Bronchial epithelial cell (primary cell): ENCODE measurements around the gene AFDN. TPM values are rescaled to one million over a fixed set of nuclear protein-coding genes. Genes with fewer than 3 reads are reported as not detected.
A peak's percentile ranks its signal among the peaks of the same experiment; 100 is the strongest.

ENCODE experiments used
- DNase-seq: peaks from one replicate; pipeline ENCODE4 v3.0.0-alpha.2; 2010; ENCODE audit warnings: low read depth
- FAIRE-seq: peaks from 2 replicates; lab custom pipeline; 2011; peaks lifted over from hg19 to GRCh38; lab: Jason Lieb, UNC
- H3K27me3 ChIP-seq: 2 replicates; pipeline ENCODE4 v1.5.1; 2011; ENCODE audit warnings: low read length; ENCODE audit not compliant: control insufficient read depth, insufficient read depth
- H3K36me3 ChIP-seq: 2 replicates; pipeline ENCODE4 v1.5.1; 2011; ENCODE audit warnings: low read length; ENCODE audit not compliant: control insufficient read depth, insufficient read depth
- H3K4me3 ChIP-seq: 2 replicates; pipeline ENCODE4 v1.5.1; 2011; ENCODE audit warnings: mild to moderate bottlenecking, low read depth, low read length, control low read depth
- total RNA-seq: library from RNA; depleted of rRNA; stranded (reverse); fragments of >200 nt; gene quantifications from 2 replicates; pipeline ENCODE4 v1.2.1, GENCODE V29; 2014
- TF ChIP-seq, protein P1 (sequence below): IDR thresholded peaks from 2 replicates; pipeline ENCODE4 v1.5.1; 2011; ENCODE audit warnings: mild to moderate bottlenecking, moderate library complexity, low read length, control low read depth, inconsistent platforms; ENCODE audit not compliant: insufficient read depth, severe bottlenecking

Gene AFDN
- total RNA-seq, 1 donor from 2014 or later = 146 TPM

DNA sequence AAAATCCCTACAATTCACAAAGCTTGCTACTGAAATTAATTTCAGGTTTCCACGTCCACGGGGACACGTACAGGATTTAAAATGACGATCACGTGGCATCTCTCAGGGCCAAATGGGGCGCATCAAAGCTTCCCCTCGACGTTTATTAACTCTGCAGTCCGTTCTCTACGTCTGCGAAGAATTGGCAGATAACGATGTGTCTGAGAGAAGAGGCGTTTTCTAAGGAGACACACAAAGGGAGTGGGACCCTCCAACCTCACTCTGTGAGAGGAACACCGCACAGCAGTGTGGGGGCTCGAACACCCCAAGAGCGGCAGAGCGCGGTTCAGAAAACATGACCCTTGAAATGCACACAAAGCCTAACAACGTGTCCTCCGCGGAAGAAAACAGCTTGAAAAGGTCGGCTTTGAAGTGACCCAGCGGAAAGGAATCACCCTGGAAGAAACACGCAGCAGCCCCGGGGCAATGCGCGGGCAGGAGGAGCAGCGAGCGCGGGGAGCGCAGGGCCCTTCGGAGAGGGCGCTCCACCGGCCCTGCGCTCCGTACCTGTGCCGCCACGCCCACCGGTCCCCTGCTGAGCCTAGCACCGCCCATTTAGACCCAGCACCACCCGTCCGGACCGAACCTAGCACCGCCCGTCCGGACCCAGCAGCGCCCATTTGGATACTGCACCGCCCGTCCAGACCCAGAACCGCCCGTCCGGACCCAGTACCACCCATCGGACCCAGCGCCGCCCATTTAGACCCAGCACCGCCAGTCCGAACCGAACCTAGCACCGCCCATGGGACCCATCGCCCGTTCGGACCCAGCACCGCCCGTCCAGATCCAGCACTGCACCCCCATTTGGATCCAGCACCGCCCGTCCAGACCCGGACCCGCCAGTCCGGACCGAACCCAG, 1.1 kb upstream of the AFDN start:
- FAIRE-seq = no peak
- DNase-seq = no peak
- Histone ChIP-seq H3K4me3 (peak overlapping the region; percentile 98), H3K36me3 (no peaks in the 10 kb centered on the region), H3K27me3 (no peaks in the 10 kb centered on the region)
- TF ChIP-seq, protein P1, sequence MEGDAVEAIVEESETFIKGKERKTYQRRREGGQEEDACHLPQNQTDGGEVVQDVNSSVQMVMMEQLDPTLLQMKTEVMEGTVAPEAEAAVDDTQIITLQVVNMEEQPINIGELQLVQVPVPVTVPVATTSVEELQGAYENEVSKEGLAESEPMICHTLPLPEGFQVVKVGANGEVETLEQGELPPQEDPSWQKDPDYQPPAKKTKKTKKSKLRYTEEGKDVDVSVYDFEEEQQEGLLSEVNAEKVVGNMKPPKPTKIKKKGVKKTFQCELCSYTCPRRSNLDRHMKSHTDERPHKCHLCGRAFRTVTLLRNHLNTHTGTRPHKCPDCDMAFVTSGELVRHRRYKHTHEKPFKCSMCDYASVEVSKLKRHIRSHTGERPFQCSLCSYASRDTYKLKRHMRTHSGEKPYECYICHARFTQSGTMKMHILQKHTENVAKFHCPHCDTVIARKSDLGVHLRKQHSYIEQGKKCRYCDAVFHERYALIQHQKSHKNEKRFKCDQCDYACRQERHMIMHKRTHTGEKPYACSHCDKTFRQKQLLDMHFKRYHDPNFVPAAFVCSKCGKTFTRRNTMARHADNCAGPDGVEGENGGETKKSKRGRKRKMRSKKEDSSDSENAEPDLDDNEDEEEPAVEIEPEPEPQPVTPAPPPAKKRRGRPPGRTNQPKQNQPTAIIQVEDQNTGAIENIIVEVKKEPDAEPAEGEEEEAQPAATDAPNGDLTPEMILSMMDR = peak; percentile 23

DNA sequence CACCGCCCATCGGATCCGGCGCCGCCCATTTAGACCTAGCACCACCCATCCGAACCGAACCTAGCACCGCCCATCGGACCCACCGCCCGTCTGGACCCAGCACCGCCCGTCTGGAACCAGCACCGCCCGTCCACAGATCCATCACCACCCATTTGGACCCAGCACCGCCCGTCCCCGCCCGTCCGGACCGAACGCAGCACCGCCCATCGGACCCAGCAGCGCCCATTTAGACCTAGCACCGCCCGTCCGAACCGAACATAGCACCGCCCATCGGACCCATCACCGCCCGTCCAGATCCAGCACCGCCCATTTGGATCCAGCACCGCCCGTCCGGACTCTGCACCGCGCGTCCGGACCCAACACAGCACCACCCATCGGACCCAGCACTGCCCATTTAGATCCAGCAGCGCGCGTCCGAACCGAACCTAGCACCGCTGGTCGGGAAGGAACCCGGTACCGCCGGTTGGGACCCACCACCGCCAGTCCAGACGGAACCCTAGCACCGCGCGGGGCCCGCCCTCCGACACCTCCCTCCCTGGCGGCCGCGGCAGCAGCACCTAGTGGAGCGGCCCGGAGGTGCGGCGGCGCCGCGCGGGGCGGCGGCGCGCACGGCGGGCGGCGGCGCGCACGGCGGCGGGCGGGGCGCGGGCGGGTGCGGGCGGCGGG, 348 bp upstream of the AFDN start:
- FAIRE-seq (no peak), DNase-seq (no peak)
- Histone ChIP-seq H3K4me3 (peak overlapping the region; percentile 98), H3K36me3 (no peaks in the 10 kb centered on the region), H3K27me3 (no peaks in the 10 kb centered on the region)
- TF ChIP-seq, protein P1 = peak; percentile 59

DNA sequence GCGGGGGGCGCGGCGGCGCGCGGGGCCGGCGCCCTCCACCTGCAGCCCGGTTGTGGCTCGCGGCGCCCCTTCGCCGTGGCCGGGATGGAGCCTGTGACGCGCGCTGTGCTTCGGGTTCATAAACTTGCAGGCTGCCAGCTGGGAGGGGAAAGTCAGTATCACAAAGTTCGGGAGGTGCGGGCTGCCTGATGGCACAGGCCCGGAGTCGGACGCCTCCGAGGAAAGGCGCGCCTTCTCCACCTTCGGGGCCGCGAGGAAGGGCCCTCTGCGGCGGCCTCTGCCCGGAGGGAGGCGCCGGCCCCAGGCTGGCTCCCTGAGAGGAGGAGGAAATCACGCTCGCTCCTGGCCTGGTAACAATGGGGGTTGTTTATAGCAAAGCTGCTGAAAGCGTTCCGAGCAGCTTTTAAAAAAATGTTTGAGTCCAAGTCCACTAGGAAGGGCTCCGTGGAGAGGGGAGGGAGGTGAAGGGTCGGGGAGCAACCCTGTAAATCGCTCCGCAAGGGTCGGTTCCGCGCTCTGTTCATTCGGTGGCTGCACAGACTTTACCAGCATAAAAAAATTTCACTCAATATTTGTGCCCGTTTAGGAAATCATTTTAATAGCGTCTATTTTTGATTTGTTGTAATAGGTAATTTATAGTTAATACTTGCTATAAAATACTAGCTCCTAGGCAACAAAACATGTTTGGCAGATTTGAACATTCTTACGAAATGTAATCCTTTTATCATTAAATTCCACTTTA, 1.0 kb downstream of the AFDN start:
- FAIRE-seq = no peak
- H3K36me3 ChIP-seq = no peaks in the 10 kb centered on the region
- TF ChIP-seq, protein P1 = no peak
- H3K4me3 ChIP-seq = peak overlapping the region; percentile 98
- no peak for DNase-seq
- H3K27me3 ChIP-seq = no peaks in the 10 kb centered on the region

DNA sequence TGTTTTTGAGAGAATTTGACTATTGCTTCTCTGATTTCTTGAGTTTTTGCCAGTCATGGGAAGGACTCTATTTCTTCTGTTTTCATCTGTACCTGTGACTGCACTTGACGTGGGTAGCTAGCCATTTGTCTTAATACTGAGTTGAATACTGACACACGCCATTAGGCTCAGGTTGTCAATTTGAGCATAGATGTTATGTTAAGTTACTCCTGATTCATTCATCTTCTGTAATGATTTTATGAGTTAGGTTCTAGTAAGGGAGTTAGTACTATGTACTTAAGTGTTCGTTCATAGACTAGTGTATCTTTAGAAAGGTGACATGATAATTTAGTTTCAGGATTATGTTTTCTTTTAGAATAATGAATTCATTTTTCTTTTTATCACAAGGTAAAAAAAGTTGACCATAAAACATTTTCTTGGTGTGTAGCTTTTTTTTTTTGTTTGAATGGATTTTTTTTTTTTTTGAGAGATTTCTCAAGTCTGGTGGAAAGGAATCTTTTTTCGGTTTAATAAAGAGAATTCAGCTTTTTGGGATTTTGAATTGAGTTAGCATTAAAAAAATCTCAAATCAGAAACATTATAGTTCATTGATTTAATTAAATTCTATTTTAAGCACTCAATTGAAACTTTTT, 1.7 kb downstream of the AFDN start:
- Histone ChIP-seq H3K27me3 (no peaks in the 10 kb centered on the region), H3K4me3 (peak overlapping the region; percentile 98), H3K36me3 (no peaks in the 10 kb centered on the region)
- DNase-seq (peak; percentile 67), FAIRE-seq (no peak)
- TF ChIP-seq, protein P1 = no peak

DNA sequence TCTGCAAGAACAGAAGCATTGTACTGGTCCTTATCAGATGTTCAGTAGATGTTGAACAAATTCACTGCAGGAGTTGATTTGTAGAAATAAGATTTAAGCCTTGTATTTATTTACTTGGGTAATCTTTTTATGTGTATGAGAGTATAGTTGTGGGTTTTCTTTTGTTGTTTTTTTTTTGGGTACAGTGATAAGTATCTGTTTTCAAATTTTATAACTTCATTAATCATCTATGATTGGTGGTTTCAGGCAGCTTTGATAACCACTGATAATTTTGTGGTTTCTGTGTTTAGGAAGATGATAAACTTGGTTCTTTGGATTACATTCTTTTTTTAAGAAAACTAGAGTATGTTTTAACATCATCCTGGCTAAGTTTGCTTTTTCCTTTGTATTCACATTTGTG, 2.8 kb downstream of the AFDN start:
- Histone ChIP-seq H3K36me3 (no peaks in the 10 kb centered on the region), H3K4me3 (no peak overlapping the region), H3K27me3 (no peaks in the 10 kb centered on the region)
- TF ChIP-seq, protein P1 = no peak
- FAIRE-seq (no peak), DNase-seq (no peak)
